K562 (cell line): ENCODE results near the gene MYLK2. TPM values are rescaled to one million over a fixed set of nuclear protein-coding genes. Genes with fewer than 3 reads are reported as not detected.

Experiments
- BCOR ChIP-seq: fragments of 450-650 bp; IDR thresholded peaks from 2 replicates; pipeline ENCODE4 v1.6.1; 2016
- CREM ChIP-seq: IDR thresholded peaks from 2 replicates; pipeline ENCODE4 v1.6.1; 2014; ENCODE audit warnings: antibody characterized with exemption, low read depth
- HDAC1 ChIP-seq, 2 experiments: fragments of 450-650 bp; IDR thresholded peaks; 2 replicates each; pipeline ENCODE4 v1.6.1; 2016 to 2017; ENCODE audit warnings: inconsistent platforms in 1 of 2, mild to moderate bottlenecking in 1 of 2, moderate library complexity in 1 of 2
- HLTF ChIP-seq: fragments of 450-650 bp; IDR thresholded peaks from 2 replicates; pipeline ENCODE4 v1.6.1; 2016
- MEIS2 ChIP-seq: fragments of 450-650 bp; IDR thresholded peaks from 2 replicates; pipeline ENCODE4 v1.6.1; 2014; ENCODE audit warnings: mild to moderate bottlenecking; ENCODE audit not compliant: partially characterized antibody
- REST ChIP-seq, 2 experiments: fragments of 450-650 bp; formaldehyde crosslinking in 1 of 2; IDR thresholded peaks; 2 replicates each; pipeline versions ENCODE4 v1.4.0 to v1.6.1; 2014 to 2020; ENCODE audit warnings: mild to moderate bottlenecking in 2 of 2, borderline replicate concordance in 1 of 2, low read depth in 1 of 2
- STAG1 ChIP-seq: sonication (generic); formaldehyde crosslinking; IDR thresholded peaks from 2 replicates; pipeline ENCODE4 v1.5.0; 2020; ENCODE audit warnings: missing genetic modification reagents, borderline replicate concordance
- TBL1XR1 ChIP-seq, 2 experiments: IDR thresholded peaks; 2 replicates each; pipeline ENCODE4 v1.6.1; 2012; ENCODE audit warnings: improper control_type of control experiment in 2 of 2, low read length in 2 of 2, mild to moderate bottlenecking in 1 of 2
- TRIM24 ChIP-seq, 2 experiments: fragments of 450-650 bp; IDR thresholded peaks; 2 replicates each; pipeline ENCODE4 v1.6.1; 2016
- U2AF2 ChIP-seq: fragments of 200-400 bp; formaldehyde crosslinking; optimal IDR thresholded peaks from 2 replicates; pipeline ENCODE3; 2017; ENCODE audit warnings: low read depth, mild to moderate bottlenecking, low read length
- ZFP91 ChIP-seq: sonication (generic); formaldehyde crosslinking; IDR thresholded peaks from 2 replicates; pipeline ENCODE4 v1.8.0; 2022; ENCODE audit warnings: mild to moderate bottlenecking, missing genetic modification reagents
- ZNF76 ChIP-seq: fragments of 250-450 bp; sonication (Bioruptor Pico); IDR thresholded peaks from 2 replicates; pipeline ENCODE4 v1.4.0; 2020; ENCODE audit warnings: mild to moderate bottlenecking, moderate library complexity, borderline replicate concordance
- polyA plus RNA-seq, 8 experiments: library from polyadenylated mRNA; depleted of rRNA in 4 of 8; stranded (reverse) in 5 of 8; unstranded in 3 of 8; fragments of >200 nt; fragmentation: Nextera tagmentation in 2 of 8; fragmentation: Illumina TruSeq in 1 of 8; extraction: Ambion mirVana in 2 of 8; extraction: Trizol in 1 of 8; gene quantifications; 2 replicates each; pipeline versions ENCODE4 v1.2.1 to v1.2.3, GENCODE V29; 2011 to 2014; ENCODE audit warnings: inconsistent platforms in 1 of 8, missing spikeins in 1 of 8
- total RNA-seq, 7 experiments: library from RNA; depleted of rRNA in 6 of 7; stranded (reverse); fragments of >200 nt in 6 of 7; fragmentation: Illumina TruSeq in 2 of 7; extraction: Trizol in 2 of 7; gene quantifications; 2 replicates each; pipeline versions ENCODE4 v1.2.1 to v1.2.3, GENCODE V29; 2011 to 2021; ENCODE audit warnings: low replicate concordance in 1 of 7
- TF ChIP-seq, protein P1 (sequence below), 3 experiments: IDR thresholded peaks in 2 of 3; conservative IDR thresholded peaks in 1 of 3; 2 replicates each; pipeline ENCODE4 v1.5.1; 2011 to 2012; ENCODE audit warnings: low read length in 3 of 3, mild to moderate bottlenecking in 3 of 3, control low read depth in 2 of 3, improper control_type of control experiment in 1 of 3, inconsistent platforms in 1 of 3, low read depth in 1 of 3, mixed read lengths in 1 of 3, moderate library complexity in 1 of 3; ENCODE audit not compliant: insufficient read depth in 2 of 3
- TF ChIP-seq, protein P2 (sequence below): sonication (generic); formaldehyde crosslinking; IDR thresholded peaks from 2 replicates; pipeline ENCODE4 v1.8.0; 2022; ENCODE audit warnings: missing genetic modification reagents, mild to moderate bottlenecking, moderate library complexity, borderline replicate concordance

Gene MYLK2
- total and polyA plus RNA-seq, 9 of the 15 experiments (the other 6 are each of a cell fraction or from before 2014, with no cell fraction given), result 0.07 to 0.53 (median 0.18) TPM; not detected in 2

- TF ChIP-seq, protein P1, sequence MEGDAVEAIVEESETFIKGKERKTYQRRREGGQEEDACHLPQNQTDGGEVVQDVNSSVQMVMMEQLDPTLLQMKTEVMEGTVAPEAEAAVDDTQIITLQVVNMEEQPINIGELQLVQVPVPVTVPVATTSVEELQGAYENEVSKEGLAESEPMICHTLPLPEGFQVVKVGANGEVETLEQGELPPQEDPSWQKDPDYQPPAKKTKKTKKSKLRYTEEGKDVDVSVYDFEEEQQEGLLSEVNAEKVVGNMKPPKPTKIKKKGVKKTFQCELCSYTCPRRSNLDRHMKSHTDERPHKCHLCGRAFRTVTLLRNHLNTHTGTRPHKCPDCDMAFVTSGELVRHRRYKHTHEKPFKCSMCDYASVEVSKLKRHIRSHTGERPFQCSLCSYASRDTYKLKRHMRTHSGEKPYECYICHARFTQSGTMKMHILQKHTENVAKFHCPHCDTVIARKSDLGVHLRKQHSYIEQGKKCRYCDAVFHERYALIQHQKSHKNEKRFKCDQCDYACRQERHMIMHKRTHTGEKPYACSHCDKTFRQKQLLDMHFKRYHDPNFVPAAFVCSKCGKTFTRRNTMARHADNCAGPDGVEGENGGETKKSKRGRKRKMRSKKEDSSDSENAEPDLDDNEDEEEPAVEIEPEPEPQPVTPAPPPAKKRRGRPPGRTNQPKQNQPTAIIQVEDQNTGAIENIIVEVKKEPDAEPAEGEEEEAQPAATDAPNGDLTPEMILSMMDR (IDR thresholded peaks at IDR 0.05 in 2 of 3, conservative IDR thresholded peaks at IDR 0.05 in 1 of 3; ENCODE audit: insufficient read depth in 2 of 3, low read depth in 1 of 3, low read length in 3 of 3), result peak; percentile 85 to 95 (median 86)
- TF ChIP-seq ZNF76 (CRISPR knock-in tag), result no peak
- TF ChIP-seq STAG1 (CRISPR knock-in tag), result peak; percentile 70; the same call in 1 of the 2 replicates
- TF ChIP-seq ZFP91 (CRISPR knock-in tag), result no peak
- TF ChIP-seq HLTF, result peak; percentile 43; the same call in 1 of the 2 replicates
- TF ChIP-seq HDAC1 (IDR thresholded peaks at IDR 0.05), result no peak
- peak; percentile 72 for TF ChIP-seq BCOR
- TF ChIP-seq, protein P2, sequence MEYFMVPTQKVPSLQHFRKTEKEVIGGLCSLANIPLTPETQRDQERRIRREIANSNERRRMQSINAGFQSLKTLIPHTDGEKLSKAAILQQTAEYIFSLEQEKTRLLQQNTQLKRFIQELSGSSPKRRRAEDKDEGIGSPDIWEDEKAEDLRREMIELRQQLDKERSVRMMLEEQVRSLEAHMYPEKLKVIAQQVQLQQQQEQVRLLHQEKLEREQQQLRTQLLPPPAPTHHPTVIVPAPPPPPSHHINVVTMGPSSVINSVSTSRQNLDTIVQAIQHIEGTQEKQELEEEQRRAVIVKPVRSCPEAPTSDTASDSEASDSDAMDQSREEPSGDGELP (CRISPR knock-in tag), result 0 out of 2 replicates have a peak, but pooled peaks have one; percentile 20
- no peak for TF ChIP-seq U2AF2
- TF ChIP-seq REST (IDR thresholded peaks at IDR 0.05; ENCODE audit: borderline replicate concordance), result 0 out of 2 replicates have a peak, but pooled peaks have one; percentile 7
- no peak for TF ChIP-seq REST (CRISPR knock-in tag; IDR thresholded peaks at IDR 0.05; ENCODE audit: low read depth)
- TF ChIP-seq MEIS2, result peak; percentile 3
- TF ChIP-seq TRIM24 (IDR thresholded peaks at IDR 0.05), result no peak
- no peak for TF ChIP-seq TBL1XR1 (IDR thresholded peaks at IDR 0.05; ENCODE audit: low read length in 2 of 2)
- no peak for TF ChIP-seq CREM
Observed at GRCh38 chr20:31833130-31833930, 14.2 kb downstream of the MYLK2 start (continued).
